HepG2 (cell line): ENCODE data around the gene TAF12. TPM values are rescaled to one million over a fixed set of nuclear protein-coding genes. Genes with fewer than 3 reads are reported as not detected.
A peak's percentile ranks its signal among the peaks of the same experiment; 100 is the strongest.

Source experiments
- ATRX ChIP-seq: sonication (generic); formaldehyde crosslinking; IDR thresholded peaks from 2 replicates; pipeline ENCODE4 v1.4.0; 2020; ENCODE audit warnings: missing genetic modification reagents, borderline replicate concordance
- CHD2 ChIP-seq: IDR thresholded peaks from 2 replicates; pipeline ENCODE4 v1.6.1; 2011; ENCODE audit warnings: low read depth, low read length, improper control_type of control experiment
- CREB1 ChIP-seq, 2 experiments: fragments of 450-650 bp in 1 of 2; IDR thresholded peaks; 2 replicates each; pipeline ENCODE4 v1.6.1; 2016 to 2017; ENCODE audit warnings: control low read depth in 1 of 2, mild to moderate bottlenecking in 1 of 2, missing compliant biosample characterization in 1 of 2, missing genetic modification characterization in 1 of 2
- DR1 ChIP-seq: sonication (generic); formaldehyde crosslinking; IDR thresholded peaks from 2 replicates; pipeline ENCODE4 v1.8.0; 2021; ENCODE audit warnings: mild to moderate bottlenecking, missing genetic modification reagents, inconsistent platforms
- E2F1 ChIP-seq: sonication (generic); formaldehyde crosslinking; IDR thresholded peaks from 2 replicates; pipeline ENCODE4 v1.5.0; 2020; ENCODE audit warnings: missing genetic modification reagents
- GMEB2 ChIP-seq: IDR thresholded peaks from 2 replicates; pipeline ENCODE4 v1.6.1; 2016; ENCODE audit warnings: missing biosample characterization, missing genetic modification reagents, low read depth
- MEIS1 ChIP-seq: sonication (generic); formaldehyde crosslinking; IDR thresholded peaks from 2 replicates; pipeline ENCODE4 v1.9.0; 2021; ENCODE audit warnings: mild to moderate bottlenecking, missing genetic modification reagents, moderate library complexity, borderline replicate concordance
- MTF2 ChIP-seq: sonication (generic); formaldehyde crosslinking; IDR thresholded peaks from 2 replicates; pipeline ENCODE4 v1.5.0; 2020; ENCODE audit warnings: missing genetic modification reagents, borderline replicate concordance
- PAXIP1 ChIP-seq: sonication (generic); formaldehyde crosslinking; conservative IDR thresholded peaks from 2 replicates; pipeline ENCODE4 v1.4.0; 2020; ENCODE audit warnings: mild to moderate bottlenecking, missing genetic modification reagents, moderate library complexity
- PHF20 ChIP-seq: sonication (generic); formaldehyde crosslinking; IDR thresholded peaks from 2 replicates; pipeline ENCODE4 v1.5.0; 2020; ENCODE audit warnings: mild to moderate bottlenecking, missing genetic modification reagents
- RBFOX2 ChIP-seq: fragments of 200-400 bp; formaldehyde crosslinking; IDR thresholded peaks from 2 replicates; pipeline ENCODE4 v1.6.1; 2017; ENCODE audit warnings: low read depth, mild to moderate bottlenecking, low read length
- RBM22 ChIP-seq: fragments of 200-400 bp; formaldehyde crosslinking; optimal IDR thresholded peaks from 2 replicates; pipeline ENCODE3; 2017; ENCODE audit warnings: mild to moderate bottlenecking, low read length, moderate library complexity
- XBP1 ChIP-seq: sonication (generic); formaldehyde crosslinking; IDR thresholded peaks from 2 replicates; pipeline ENCODE4 v1.5.0; 2020; ENCODE audit warnings: missing genetic modification reagents
- ZNF224 ChIP-seq: sonication (generic); formaldehyde crosslinking; IDR thresholded peaks from 2 replicates; pipeline ENCODE4 v1.5.0; 2020; ENCODE audit warnings: mild to moderate bottlenecking, missing genetic modification reagents
- ZNF230 ChIP-seq: sonication (generic); formaldehyde crosslinking; IDR thresholded peaks from 2 replicates; pipeline ENCODE4 v1.4.0; 2020; ENCODE audit warnings: mild to moderate bottlenecking, missing genetic modification reagents
- ZNF235 ChIP-seq: sonication (generic); formaldehyde crosslinking; IDR thresholded peaks from 2 replicates; pipeline ENCODE4 v1.8.1; 2023; ENCODE audit warnings: mild to moderate bottlenecking, missing genetic modification reagents, borderline replicate concordance
- ZNF274 ChIP-seq: sonication (generic); formaldehyde crosslinking; IDR thresholded peaks from 2 replicates; pipeline ENCODE4 v1.5.1; 2020; ENCODE audit warnings: mild to moderate bottlenecking, missing genetic modification reagents
- ZNF296 ChIP-seq: sonication (generic); formaldehyde crosslinking; conservative IDR thresholded peaks from 2 replicates; pipeline ENCODE4 v1.5.0; 2020; ENCODE audit warnings: mild to moderate bottlenecking, missing genetic modification reagents
- ZNF30 ChIP-seq: sonication (generic); formaldehyde crosslinking; IDR thresholded peaks from 2 replicates; pipeline ENCODE4 v1.5.0; 2020; ENCODE audit warnings: mild to moderate bottlenecking, missing genetic modification reagents
- ZNF460 ChIP-seq: sonication (generic); formaldehyde crosslinking; IDR thresholded peaks from 2 replicates; pipeline ENCODE4 v1.5.1; 2020; ENCODE audit warnings: missing genetic modification reagents, mild to moderate bottlenecking, borderline replicate concordance
- ZNF501 ChIP-seq: sonication (generic); formaldehyde crosslinking; IDR thresholded peaks from 2 replicates; pipeline ENCODE4 v1.5.1; 2020; ENCODE audit warnings: mild to moderate bottlenecking, moderate library complexity, missing genetic modification reagents
- ZNF546 ChIP-seq: sonication (generic); formaldehyde crosslinking; conservative IDR thresholded peaks from 2 replicates; pipeline ENCODE4 v1.8.1; 2023; ENCODE audit warnings: mild to moderate bottlenecking, missing genetic modification reagents
- ZNF644 ChIP-seq: IDR thresholded peaks from 2 replicates; pipeline ENCODE4 v1.6.1; 2016; ENCODE audit warnings: low read depth
- ZNF703 ChIP-seq: sonication (generic); formaldehyde crosslinking; IDR thresholded peaks from 2 replicates; pipeline ENCODE4 v1.5.1; 2020; ENCODE audit warnings: missing genetic modification reagents, mild to moderate bottlenecking, moderate library complexity, borderline replicate concordance
- ZNF891 ChIP-seq: sonication (generic); formaldehyde crosslinking; IDR thresholded peaks from 2 replicates; pipeline ENCODE4 v1.5.0; 2020; ENCODE audit warnings: mild to moderate bottlenecking, missing genetic modification reagents
- polyA plus RNA-seq, 8 experiments: library from polyadenylated mRNA; depleted of rRNA in 3 of 8; stranded (reverse) in 7 of 8; unstranded in 1 of 8; fragments of >200 nt; fragmentation: Illumina TruSeq in 4 of 8; extraction: Trizol in 4 of 8; gene quantifications; 2 replicates each; pipeline versions ENCODE4 v1.2.1 to v1.2.3, GENCODE V29; 2011 to 2016; ENCODE audit warnings: low read depth in 4 of 8, missing spikeins in 1 of 8, mixed read lengths in 1 of 8; ENCODE audit not compliant: insufficient read depth in 1 of 8
- total RNA-seq, 5 experiments: library from RNA; depleted of rRNA; stranded (reverse); fragments of >200 nt; fragmentation: Illumina TruSeq; extraction: Trizol; gene quantifications; 2 replicates each; pipeline ENCODE4 v1.2.3, GENCODE V29; 2016; ENCODE audit warnings: low read depth in 1 of 5

TAF12 gene
- total and polyA plus RNA-seq, 2 of the 13 experiments (the other 11 are each of a cell fraction or from before 2014, with no cell fraction given), result 16.3 to 17.1 TPM

GRCh38 chr1:28668956-28669723 lies 26.3 kb upstream of the TAF12 start (continued):
- TF ChIP-seq ZNF703 (CRISPR knock-in tag) (no peak), ZNF501 (CRISPR knock-in tag) (0 out of 2 replicates have a peak, but pooled peaks have one; percentile 24), ZNF274 (CRISPR knock-in tag) (no peak), RBFOX2 (peak; percentile 81), ZNF546 (no peak), ZNF30 (CRISPR knock-in tag) (no peak), CREB1 (IDR thresholded peaks at IDR 0.05) (no peak), CREB1 (CRISPR knock-in tag; IDR thresholded peaks at IDR 0.05) (no peak), ZNF460 (CRISPR knock-in tag) (no peak), CHD2 (no peak), PHF20 (peak; percentile 26; the same call in 1 of the 2 replicates), ZNF644 (CRISPR knock-in tag) (no peak), ZNF235 (peak; percentile 39; the same call in 1 of the 2 replicates), DR1 (CRISPR knock-in tag) (no peak), ZNF230 (CRISPR knock-in tag) (peak; percentile 64; the same call in 1 of the 2 replicates), ZNF224 (CRISPR knock-in tag) (0 out of 2 replicates have a peak, but pooled peaks have one; percentile 41), ATRX (no peak), ZNF296 (CRISPR knock-in tag) (peak; percentile 78; the same call in 1 of the 2 replicates), E2F1 (CRISPR knock-in tag) (no peak), XBP1 (CRISPR knock-in tag) (no peak), MTF2 (CRISPR knock-in tag) (no peak), ZNF891 (CRISPR knock-in tag) (peak; percentile 60; the same call in 1 of the 2 replicates), PAXIP1 (CRISPR knock-in tag) (peak; percentile 31; the same call in 1 of the 2 replicates), MEIS1 (0 out of 2 replicates have a peak, but pooled peaks have one; percentile 23), RBM22 (peak; percentile 25), GMEB2 (CRISPR knock-in tag) (no peak)
